Pulmonary artery endothelial cell (primary cell): ENCODE data around the gene DGKE. TPM values are rescaled to one million over a fixed set of nuclear protein-coding genes. Genes with fewer than 3 reads are reported as not detected.

Experiments used
- DNase-seq: peaks from one replicate; pipeline ENCODE4 v3.0.0-alpha.2; 2011; ENCODE audit warnings: low read depth, low spot score
- total RNA-seq: library from RNA; depleted of rRNA; stranded (reverse); fragments of >200 nt; gene quantifications from 2 replicates; pipeline ENCODE4 v1.2.3, GENCODE V29; 2014

The DGKE gene
- total RNA-seq, 1 donor from 2014 or later: 6.9 TPM

- DNase-seq: no peak
Measured at GRCh38 chr17:56847106-56847505, 13.2 kb downstream of the DGKE start.

- DNase-seq: no peak
Measured at GRCh38 chr17:56849131-56849530, 15.2 kb downstream of the DGKE start.

DNA sequence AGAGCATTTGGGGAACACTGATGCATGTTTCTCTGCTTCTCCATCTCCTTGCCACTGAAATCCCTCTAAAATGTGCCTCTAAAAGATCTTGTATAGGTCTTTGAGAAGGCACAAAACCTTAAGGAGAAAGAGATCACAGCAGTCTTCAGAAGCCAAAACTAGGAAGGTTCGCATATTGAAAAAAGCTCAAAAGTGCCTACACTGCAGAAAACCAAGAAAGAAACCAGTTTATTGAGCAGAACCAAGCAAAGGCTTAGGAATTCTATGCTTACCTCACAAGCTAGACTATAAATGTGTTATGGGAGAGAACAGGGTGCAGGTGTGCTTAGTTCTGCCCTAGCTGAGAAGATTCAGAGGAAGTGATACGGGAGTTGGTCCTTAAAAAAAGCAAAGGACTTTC is 16.6 kb downstream of the DGKE start:
- DNase-seq: no peak

DNA sequence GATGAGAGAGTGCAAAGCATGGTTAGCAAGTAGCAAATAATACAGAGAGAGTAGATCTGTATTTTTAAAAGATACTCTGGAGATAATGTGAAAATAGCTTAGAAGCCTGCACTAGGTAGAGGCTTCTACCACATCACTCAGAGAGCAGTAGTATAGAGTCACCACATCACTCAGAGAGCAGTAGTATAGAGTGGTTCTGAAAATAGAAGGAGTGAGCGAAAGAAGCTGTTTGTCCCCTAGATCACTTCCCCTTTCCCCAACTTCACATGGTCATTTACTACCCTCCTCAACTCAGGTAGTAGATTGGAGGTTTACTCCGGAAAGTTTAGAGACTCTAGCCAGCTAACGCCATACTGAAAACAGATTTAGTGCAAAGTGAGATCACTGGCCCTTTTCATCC is 17.1 kb downstream of the DGKE start:
- no peak for DNase-seq

DNA sequence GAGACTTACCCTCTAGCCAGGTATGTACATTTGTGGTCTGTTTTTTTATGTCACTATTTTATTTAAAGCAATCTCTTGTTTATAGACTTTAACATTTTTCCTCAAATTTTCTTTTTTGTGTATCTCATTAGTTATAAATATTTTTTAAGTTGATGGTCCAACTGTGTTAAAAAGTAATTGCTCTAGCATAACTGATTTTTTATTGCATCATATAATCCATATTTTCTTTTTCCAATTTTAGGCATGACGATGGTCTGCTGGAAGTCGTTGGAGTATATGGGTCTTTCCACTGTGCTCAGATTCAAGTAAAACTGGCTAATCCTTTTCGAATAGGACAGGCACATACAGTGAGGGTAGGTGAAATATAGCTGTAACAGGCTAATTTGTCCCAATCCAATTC is 27.9 kb downstream of the DGKE start:
- no peak for DNase-seq

DNA sequence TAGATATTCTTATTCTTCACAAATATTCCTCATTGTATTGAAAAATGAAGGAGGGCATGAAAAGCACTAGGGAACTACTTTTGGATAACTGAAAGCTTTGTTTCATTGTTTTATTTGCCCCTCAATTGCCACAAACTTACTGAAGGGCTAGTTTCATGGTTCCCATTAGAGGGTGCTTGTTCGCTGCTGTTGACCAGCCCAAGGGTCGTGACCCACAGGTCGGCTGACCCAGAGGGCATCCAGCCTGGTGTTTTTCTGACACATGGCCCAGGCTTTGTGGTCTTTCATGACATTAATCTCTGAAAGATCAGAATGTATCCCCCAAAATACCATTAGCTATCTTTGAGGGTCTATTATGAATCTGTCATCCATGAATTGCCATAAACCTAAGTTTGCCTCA is 30.0 kb downstream of the DGKE start:
- DNase-seq: no peak

- no peak for DNase-seq
Measured at GRCh38 chr17:56866076-56866475, 32.1 kb downstream of the DGKE start.

DNA sequence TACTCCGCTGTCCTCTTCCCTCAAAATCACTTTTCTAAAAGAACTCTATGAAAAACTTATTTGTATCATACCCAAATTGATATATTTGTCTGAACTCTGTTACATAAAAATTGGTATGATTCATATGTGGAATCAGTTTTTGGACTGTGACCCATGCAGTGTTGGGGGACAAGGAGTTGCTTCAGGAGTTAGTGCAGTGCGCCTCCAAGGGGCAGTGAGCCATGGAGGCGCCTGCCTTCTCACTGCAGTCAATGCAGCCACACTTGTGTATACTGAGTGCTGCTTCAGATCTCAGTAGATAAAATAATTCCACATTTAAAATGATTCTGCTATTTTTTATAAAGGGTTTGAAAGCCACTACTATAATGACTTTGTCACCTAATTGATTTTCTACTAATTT is 32.5 kb downstream of the DGKE start:
- no peak for DNase-seq

GRCh38 chr17:56867948-56868376 is 34.0 kb downstream of the DGKE start:
- DNase-seq: peak; percentile 90

DNA sequence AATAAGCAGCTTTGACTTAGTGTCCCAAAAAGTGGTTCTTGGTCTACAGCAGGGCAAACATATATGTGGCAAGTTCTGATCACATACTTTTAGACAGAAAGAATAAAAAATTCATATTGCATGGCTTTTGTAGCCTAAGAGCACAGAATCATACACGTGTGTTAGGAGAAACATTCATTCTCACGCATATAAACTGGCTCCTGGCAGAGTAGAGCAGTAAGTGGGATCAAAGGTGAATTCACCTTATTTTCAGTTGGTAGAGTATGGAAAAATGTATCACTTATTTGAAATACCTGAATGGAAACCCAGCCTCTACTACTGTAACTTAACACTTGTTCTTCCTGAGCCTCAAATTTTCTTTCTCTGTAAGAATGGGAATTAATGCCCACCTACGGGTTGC is 34.8 kb downstream of the DGKE start:
- DNase-seq: no peak

GRCh38 chr17:56870081-56870651 is 36.2 kb downstream of the DGKE start:
- no peak for DNase-seq

GRCh38 chr17:56876766-56877179 is 42.8 kb downstream of the DGKE start:
- no peak for DNase-seq

DNA sequence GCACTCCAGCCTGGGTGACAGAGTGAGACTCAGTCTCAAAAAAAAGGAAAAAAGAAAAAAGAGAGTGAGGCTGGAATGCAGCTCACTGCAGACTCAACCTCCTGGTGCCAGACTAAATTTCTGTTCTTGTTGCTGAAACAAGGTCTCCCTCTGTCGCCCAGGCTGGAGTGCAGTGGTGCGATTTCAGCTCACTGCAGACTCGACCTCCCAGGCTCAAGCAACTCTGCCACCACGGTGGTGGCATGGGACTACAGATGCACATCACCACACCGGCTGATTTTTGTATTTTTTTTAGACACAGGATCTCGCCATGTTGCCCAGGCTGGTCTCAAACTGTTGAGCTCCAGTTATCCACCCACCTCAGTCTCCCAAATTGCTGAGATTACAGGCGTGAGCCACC is 45.3 kb downstream of the DGKE start:
- DNase-seq: no peak

- no peak for DNase-seq
Measured at GRCh38 chr17:56880133-56880532, 46.2 kb downstream of the DGKE start.

GRCh38 chr17:56880571-56880970 is 46.6 kb downstream of the DGKE start:
- no peak for DNase-seq

DNA sequence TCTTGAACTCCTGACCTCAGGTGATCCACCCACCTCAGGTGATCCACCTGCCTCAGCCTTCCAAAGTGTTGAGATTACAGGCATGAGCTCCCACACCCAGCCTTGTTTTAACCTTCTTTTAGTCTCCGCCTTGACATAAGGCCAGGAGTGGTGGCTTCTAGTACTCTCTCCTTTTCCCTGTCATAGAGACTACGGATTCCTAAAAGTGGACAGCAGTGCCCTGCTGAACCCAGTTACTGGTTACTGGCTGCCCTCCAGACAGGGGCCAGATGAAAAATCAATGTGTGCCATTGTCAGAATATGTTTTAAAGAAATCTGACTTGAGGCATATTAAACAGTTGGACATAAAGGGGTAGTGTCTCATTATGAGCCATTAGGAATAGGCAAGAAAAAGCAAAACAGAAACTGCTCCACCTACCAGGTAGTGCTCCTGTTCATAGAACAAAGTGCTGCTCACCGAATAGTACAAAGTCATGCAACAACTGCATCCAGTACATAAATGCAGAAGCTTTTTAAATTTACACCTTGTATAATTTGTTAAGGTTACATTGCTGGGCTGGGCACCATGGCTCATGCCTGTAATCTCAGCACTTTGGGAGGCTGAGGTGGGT is 47.8 kb downstream of the DGKE start:
- no peak for DNase-seq

DNA sequence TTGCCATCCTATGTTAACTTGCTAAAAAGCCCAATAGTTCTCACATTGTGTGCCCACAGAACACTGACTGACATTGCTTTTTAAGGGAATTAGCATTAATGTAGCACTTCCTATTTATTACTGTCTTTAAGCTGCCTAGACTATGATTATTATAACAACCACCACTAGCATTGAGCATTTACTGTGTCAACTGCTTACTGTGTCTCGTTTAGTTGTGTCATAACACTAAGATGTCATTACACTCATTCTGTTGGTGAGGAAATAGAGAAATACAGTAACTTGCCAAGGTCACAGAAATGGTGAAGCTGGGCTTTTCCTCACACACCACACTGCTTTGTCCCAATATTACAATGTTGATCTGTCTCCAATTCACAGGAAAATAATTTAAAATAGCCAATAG is 49.7 kb downstream of the DGKE start:
- DNase-seq: no peak

GRCh38 chr17:56884483-56885311 is 50.7 kb downstream of the DGKE start:
- DNase-seq: no peak

GRCh38 chr17:56885312-56885657 is 51.3 kb downstream of the DGKE start:
- DNase-seq: no peak

DNA sequence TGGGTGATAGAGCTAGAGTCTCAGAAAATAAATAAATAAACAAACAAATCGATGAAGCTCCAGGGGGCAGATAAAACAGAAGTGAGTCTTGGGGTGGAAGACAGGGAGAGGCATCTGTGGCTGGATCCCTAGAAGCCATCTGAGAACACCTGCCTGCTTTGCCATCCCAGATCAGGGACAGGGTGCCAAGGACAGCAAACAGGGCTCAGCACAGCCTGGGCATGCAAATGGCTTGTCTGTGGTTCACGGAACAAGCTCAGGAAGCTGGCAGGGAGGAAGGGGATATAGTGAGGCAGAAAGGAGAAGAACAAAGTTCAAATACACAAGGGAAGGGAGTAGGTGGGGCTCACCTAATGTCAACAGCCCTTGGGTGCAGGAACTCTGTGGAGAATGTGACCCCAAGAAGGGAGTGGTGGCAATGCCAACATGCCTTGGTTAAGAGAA is 52.4 kb downstream of the DGKE start:
- DNase-seq: no peak

GRCh38 chr17:56887105-56887504 is 53.2 kb downstream of the DGKE start:
- no peak for DNase-seq

DNA sequence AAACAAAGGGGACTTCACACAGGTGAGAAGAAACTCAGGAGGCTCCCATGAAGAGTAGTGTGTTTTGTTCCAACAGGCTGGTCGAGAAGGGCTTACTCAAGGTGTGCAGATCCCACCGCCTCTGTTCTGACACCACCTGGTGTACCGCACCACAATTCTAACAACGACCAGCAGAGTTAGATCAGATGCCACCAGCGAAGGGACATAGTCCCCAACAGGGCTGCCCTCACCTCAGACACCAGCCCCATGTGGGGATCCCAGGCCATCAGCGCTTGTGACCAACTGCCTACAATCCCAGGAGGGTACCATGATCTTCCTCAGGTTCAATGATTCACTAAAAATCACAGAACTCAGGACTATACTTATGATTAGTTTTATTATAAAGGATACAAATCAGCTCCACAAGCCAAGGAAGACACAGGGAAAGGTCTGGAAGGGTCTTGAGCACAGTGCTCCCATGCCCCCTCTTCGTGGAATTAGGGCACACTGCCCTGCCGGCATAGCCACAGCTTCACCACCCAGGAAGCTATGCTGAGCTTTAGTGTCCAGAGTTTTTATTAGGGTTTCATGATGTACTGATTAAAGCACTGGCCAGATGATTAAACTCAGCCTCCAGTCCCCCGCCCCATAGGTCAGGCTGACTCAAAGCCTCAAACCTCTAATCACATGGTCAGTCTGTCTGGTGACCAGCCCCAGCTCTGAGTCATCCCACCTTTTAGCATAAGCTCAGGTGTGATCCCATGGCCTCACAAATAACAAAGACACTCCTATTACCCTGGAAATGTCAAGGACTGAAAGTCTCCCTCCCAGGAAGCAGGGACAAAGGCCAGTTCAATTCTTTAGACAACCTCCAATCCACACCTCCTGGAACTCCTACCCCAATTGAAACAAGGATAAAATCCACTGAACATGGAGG is 53.9 kb downstream of the DGKE start:
- no peak for DNase-seq
